Testis (tissue), 2 donors: Measurements from ENCODE around the gene CTIF.

Source experiments
- POLR2A ChIP-seq: fragments of 450-650 bp; IDR thresholded peaks from one replicate; pipeline ENCODE4 v1.6.1; 2017; ENCODE audit warnings: antibody characterized with exemption, mild to moderate bottlenecking, moderate library complexity
- TF ChIP-seq, protein P1 (sequence below), 3 experiments: fragments of 450-650 bp in 2 of 3; fragments of 200-600 bp in 1 of 3; sonication (generic) in 1 of 3; IDR thresholded peaks; one replicate each; pipeline ENCODE4 v1.5.1; 2016 to 2019; ENCODE audit warnings: antibody characterized with exemption in 3 of 3, mild to moderate bottlenecking in 2 of 3, moderate library complexity in 1 of 3

GRCh38 chr18:48763719-48764100, 224.9 kb downstream of the CTIF start:
- TF ChIP-seq, protein P1, sequence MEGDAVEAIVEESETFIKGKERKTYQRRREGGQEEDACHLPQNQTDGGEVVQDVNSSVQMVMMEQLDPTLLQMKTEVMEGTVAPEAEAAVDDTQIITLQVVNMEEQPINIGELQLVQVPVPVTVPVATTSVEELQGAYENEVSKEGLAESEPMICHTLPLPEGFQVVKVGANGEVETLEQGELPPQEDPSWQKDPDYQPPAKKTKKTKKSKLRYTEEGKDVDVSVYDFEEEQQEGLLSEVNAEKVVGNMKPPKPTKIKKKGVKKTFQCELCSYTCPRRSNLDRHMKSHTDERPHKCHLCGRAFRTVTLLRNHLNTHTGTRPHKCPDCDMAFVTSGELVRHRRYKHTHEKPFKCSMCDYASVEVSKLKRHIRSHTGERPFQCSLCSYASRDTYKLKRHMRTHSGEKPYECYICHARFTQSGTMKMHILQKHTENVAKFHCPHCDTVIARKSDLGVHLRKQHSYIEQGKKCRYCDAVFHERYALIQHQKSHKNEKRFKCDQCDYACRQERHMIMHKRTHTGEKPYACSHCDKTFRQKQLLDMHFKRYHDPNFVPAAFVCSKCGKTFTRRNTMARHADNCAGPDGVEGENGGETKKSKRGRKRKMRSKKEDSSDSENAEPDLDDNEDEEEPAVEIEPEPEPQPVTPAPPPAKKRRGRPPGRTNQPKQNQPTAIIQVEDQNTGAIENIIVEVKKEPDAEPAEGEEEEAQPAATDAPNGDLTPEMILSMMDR (IDR thresholded peaks at IDR 0.05), result no peak
- no peak for TF ChIP-seq POLR2A
